GM12892 (cell line): Measurements from ENCODE around the gene KIF26B.

Source experiments
- POLR2A ChIP-seq: IDR thresholded peaks from 2 replicates; pipeline ENCODE4 v1.6.1; 2011; ENCODE audit warnings: low read depth, low read length, control low read depth
- POLR2AphosphoS5 ChIP-seq: IDR thresholded peaks from 2 replicates; pipeline ENCODE4 v1.6.1; 2011; ENCODE audit warnings: low read depth, low read length, control low read depth
- TAF1 ChIP-seq: IDR thresholded peaks from 2 replicates; pipeline ENCODE4 v1.6.1; 2011; ENCODE audit warnings: low read depth, mild to moderate bottlenecking, control low read depth, low read length, borderline replicate concordance

GRCh38 chr1:245541369-245541768 is 386.6 kb downstream of the KIF26B start:
- TF ChIP-seq POLR2A (no peak), TAF1 (no peak), POLR2AphosphoS5 (no peak)
